Stimulated activated CD4-positive, alpha-beta T cell treated with anti-CD3 and anti-CD28 coated beads, Interleukin-4, amount 100 ng/mL, for 48 hours (primary cell): ENCODE data around the gene DEPP1.
"Not testable (repeated sequence)": the region's sequence is repeated elsewhere in the genome, so short reads cannot be mapped to it uniquely, and the experiment has no call there.

ENCODE experiments used
- DNase-seq, 2 donors: peaks; one replicate each; pipeline ENCODE4 v3.0.0-alpha.2; 2020; ENCODE audit warnings: low read depth in 2 of 2

Gene DEPP1

GRCh38 chr10:44978570-44979280, at the start of gene DEPP1:
DEPP1 (minus strand) TSS chr10:44978809; CDS start chr10:44978030, 779 bp downstream.
- DNase-seq, result no peak

DNA sequence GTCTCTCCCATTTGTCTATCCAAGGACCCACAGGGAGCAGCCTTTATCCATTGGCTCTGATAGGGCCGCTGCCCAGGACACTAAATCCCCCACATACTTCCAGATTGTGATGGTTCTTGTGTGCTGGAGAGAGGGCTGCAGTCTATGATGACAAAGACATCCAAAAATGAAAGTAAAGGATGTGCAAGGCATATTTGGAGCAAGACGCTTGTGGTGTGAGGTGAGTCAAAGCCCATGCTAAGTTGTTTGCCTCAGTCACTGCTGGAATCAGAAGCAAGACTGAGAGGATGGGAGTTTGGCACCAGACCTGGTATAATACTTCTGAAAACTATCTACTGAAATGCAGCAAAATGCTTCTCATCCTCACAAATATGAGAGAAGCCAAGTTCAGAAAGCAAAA, 44.8 kb upstream of the DEPP1 start:
- DNase-seq, result no peak

GRCh38 chr10:45015590-45015989, 37.0 kb upstream of the DEPP1 start:
- no peak for DNase-seq

DNA sequence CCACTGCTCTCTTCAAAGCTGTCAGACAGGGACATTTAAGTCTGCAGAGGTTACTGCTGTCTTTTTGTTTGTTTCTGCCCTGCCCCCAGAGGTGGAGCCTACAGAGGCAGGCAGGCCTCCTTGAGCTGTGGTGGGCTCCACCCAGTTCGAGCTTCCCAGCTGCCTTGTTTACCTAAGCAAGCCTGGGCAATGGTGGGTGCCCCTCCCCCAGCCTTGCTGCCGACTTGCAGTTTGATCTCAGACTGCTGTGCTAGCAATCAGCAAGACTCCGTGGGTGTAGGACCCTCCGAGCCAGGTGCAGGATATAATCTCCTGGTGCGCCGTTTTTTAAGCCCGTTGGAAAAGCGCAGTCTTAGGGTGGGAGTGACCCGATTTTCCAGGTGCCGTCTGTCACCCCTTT, 35.9 kb upstream of the DEPP1 start:
- DNase-seq, result not testable (repeated sequence)

GRCh38 chr10:45008524-45009161, 30.0 kb upstream of the DEPP1 start:
- DNase-seq, result no peak

- no peak for DNase-seq
Measured at GRCh38 chr10:45006276-45007030, 27.8 kb upstream of the DEPP1 start.

- no peak for DNase-seq
Measured at GRCh38 chr10:45005284-45005683, 26.7 kb upstream of the DEPP1 start.

DNA sequence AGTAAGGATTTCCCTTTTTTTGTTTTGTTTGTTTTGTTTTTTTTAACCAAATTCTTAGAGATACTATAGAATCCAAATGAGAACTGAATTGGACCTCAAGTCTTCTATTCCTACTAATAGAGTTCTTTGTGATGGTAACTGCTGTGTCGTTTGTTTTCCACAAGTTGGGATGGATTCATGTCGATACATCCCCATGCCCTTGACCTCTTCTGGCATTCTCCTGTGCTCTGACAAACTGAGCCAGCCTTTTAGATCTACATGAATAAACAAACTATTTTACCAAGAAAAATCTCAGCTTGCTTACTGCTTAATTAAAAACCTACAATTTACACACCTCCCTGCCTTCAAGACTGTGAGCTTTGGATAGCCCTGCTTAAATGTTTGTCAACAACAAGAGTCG, 26.1 kb upstream of the DEPP1 start:
- DNase-seq, result no peak

DNA sequence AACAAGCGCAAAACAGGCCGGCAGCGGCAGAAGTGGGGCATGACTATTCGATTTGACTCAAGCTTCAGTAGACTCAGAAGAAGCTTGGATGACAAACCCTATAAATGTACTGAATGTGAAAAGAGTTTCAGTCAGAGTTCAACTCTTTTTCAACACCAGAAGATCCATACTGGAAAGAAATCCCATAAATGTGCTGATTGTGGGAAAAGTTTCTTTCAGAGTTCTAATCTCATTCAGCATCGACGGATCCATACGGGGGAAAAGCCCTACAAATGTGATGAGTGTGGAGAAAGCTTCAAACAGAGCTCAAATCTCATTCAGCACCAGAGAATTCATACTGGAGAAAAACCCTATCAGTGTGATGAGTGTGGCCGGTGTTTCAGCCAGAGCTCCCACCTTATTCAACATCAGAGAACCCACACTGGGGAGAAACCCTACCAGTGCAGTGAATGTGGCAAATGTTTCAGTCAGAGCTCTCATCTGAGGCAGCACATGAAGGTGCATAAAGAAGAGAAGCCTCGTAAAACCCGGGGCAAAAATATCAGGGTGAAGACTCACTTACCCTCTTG, 24.9 kb upstream of the DEPP1 start:
- no peak for DNase-seq

- peak; percentile 34 to 37 for DNase-seq
Measured at GRCh38 chr10:45001381-45002148, 23.0 kb upstream of the DEPP1 start.

DNA sequence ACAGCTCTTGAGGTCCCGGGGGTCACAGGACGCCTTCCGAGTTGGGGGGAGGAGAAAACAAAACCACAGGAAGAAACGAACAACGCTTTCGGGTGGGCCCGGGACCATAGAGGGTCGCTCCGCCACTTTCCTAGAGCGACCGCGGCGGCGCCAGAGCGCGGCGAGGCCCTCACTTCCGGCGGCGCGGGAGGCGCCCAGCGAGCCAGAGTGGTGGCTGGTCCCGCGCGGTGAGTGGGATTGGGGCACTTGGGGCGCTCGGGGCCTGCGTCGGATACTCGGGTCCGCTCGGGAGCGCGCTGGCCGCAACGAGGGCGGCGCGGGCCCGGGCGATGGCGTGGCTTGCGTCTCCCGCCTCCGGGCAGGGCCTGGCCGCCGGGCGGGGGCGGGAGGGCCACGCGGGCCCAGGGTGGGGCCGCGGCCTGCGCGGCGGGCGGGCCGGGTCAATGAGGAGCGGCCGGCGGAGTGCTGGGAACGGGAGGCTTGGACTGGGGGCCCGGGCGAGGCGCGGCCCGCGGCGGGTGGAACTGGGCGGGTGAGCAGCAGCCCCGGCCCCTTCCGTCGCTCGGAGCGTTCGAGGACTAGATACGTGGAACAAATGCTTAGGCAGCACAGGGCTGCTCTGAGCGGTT, 22.3 kb upstream of the DEPP1 start, which contains the start of gene ZNF22:
Gene ZNF22 (plus strand): TSS at position 172 of the 629 bp plus-strand sequence. CDS start 2,446 bp downstream, outside the sequence.
- peak; percentile 49 to 51 for DNase-seq

GRCh38 chr10:45000138-45000751, 21.6 kb upstream of the DEPP1 start:
- DNase-seq, result no peak

DNA sequence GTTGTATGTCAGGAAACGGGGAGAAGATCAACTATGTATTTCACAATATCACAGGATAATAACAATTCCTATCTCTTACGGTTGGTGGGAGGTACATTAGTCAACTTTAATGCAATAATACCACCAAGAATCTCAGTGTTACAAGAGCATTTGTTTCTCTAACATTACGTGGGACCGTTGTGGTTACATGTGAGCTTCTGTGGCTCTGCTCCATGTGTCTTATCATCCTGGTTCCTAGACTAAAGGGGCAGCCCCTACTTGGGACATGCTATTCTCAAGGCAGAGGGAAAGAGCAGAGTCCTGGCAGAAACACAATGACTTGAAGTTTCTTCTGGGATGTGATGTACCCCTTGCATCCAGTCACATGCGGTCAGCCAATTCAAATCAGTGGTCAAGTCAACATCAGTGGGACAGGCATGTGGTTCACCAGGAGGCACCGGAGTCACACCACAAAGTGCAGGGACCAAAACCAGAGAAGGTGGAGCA, 19.6 kb upstream of the DEPP1 start:
- DNase-seq, result no peak

- DNase-seq, result no peak
Measured at GRCh38 chr10:44997105-44997748, 18.6 kb upstream of the DEPP1 start.

GRCh38 chr10:44995914-44996669, 17.5 kb upstream of the DEPP1 start:
- no peak for DNase-seq

DNA sequence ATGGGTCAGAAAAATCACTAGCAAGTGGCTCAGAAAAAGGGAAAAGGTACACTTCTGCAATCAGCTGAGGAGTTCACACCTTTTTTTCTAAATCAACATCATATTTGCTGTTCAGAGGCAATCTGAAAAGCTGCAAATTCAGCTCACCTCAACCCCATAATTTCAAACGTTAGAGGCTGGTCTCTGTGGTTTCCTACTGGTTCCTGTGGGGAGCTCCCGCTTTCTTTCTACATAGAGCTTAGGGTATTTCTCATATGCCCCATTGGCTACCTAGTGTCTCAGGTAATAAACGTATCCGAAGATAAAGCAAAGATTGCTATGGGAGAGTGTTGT, 16.9 kb upstream of the DEPP1 start:
- no peak for DNase-seq

DNA sequence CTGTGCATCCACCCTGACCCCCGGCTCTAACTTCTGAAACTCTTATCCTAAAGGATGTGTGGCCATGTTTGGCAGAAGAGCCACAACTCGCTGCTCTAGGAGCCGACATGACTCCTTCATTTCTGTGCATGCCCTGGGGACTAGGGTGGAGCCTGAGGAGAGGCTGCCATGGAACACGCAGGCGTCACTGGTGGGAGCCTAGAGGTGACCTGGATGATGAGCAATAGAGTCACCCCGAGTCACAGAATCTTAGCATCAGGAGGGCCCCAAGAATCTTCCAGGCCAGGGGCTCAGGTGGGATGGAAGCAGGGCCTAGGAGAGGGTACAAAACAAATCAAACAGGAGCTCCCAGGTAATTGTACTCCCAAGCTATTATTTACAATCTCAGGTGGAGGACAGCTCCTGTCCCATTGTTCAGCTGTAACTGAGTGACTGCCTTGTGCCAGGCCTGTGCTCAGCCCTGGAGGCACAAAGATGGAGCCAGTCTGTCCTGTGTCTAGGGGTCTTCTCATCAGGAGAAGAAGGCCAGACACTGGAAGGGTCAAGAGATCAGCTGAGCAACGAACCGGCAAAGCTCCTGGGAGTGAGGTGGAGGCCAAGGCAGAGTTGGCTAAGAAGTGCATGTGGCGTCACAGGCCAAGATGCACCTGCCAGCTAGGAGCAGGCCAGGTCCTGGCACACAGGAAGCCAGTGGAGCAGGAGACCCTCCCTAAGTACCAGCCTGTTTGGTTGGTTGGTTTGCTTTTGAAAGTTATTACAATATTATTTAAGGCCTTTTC, 16.3 kb upstream of the DEPP1 start:
- DNase-seq, result no peak

DNA sequence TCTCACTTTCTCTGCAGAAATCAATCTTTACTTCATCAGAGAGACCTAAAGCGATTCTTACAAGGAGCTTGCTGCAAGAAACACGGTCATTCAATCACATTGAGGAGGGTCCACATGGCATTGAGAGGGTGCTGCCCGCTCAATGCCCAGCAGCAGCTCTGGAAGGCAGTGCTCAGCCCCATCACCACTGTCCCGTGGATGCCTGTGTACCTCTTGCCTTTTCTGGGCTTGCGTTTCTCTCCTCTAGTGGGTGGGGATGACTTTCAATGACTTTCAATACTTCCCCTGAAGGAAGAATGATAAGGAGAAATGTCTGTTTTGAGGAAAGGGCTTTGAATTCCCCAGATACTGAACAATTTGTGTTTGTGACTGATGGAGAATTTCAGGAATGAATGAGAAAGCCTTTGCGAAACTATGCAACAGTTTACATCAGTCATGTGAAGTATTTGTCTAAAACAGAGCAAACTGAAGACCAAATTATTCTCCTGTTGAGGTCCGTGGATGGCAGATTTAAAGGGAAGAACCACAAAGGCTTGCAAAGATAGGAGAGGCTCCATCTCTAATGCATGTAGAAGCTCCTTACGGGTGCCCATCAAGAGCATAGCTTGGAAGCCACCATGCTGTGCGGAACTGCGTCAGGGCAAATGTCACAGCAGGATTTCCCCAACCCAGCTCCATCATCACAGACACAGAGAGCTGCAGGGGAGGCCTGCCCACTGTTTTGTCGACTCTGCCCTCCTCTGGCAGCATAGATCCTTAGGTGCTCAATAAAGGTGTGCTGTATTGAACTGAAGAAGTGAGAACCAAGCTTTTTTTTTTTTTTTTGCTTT, 15.5 kb upstream of the DEPP1 start:
- DNase-seq, result no peak
